Rectal smooth muscle tissue (tissue), 1 donor: ENCODE data around the gene CPZ.

Experiments
- H3K27ac ChIP-seq: one replicate; pipeline ENCODE4 v1.7.0; 2013; ENCODE audit warnings: low read depth, low read length, inconsistent platforms
- H3K27me3 ChIP-seq: one replicate; pipeline ENCODE4 v1.7.0; 2013; ENCODE audit warnings: low read length; ENCODE audit not compliant: control insufficient read depth, insufficient read depth
- H3K36me3 ChIP-seq: one replicate; pipeline ENCODE4 v1.7.0; 2013; ENCODE audit warnings: low read length; ENCODE audit not compliant: control insufficient read depth, insufficient read depth
- H3K4me1 ChIP-seq: one replicate; pipeline ENCODE4 v1.7.0; 2013; ENCODE audit warnings: low read length; ENCODE audit not compliant: control insufficient read depth, insufficient read depth
- H3K4me3 ChIP-seq: one replicate; pipeline ENCODE4 v1.7.0; 2013; ENCODE audit warnings: low read length
- H3K9ac ChIP-seq: one replicate; pipeline ENCODE4 v1.7.0; 2013; ENCODE audit warnings: low read length

CPZ gene

DNA sequence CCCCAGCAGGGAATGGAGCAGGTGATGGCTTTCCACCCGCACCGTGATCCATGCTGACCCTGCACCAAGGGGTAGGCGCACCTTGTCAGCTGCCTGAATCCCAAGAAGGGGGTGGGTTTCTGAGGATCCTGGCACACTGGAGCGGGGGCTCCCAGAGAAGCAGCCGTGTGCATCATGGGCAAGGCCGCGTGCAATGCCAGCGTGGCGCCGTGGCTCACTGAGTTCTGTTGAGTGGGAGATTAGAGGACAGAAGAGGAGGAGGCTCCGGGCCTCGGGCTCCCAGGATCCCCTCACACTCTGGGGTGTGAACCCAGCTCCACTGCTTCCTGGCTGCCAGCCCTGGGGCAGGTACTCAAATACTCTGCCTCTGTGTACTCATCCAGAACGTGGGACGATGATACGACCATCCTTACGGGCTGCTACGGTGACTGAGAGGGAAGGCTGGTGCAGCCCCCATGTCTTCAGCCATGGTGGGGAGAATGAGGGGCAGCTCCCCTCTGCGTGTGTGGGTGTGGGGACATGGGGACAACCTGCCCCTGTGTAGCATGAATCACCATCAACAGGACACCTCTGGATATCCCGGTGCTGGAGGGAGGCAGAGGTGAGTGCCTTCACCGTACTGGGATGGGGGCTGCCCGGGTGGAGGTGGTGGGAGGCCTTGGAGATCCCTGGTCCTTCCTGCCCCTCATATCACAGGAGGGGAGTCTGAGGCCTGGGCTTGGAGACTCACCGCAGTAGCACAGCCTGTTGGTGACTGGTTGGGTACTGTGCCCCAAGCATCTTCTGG, 52.6 kb downstream of the CPZ start:
- Histone ChIP-seq H3K4me1 (no peaks in the 10 kb centered on the region), H3K27ac (no peak overlapping the region), H3K27me3 (peaks cover 4% of the 10 kb centered on the region), H3K9ac (no peak overlapping the region), H3K36me3 (no peaks in the 10 kb centered on the region), H3K4me3 (no peak overlapping the region)

DNA sequence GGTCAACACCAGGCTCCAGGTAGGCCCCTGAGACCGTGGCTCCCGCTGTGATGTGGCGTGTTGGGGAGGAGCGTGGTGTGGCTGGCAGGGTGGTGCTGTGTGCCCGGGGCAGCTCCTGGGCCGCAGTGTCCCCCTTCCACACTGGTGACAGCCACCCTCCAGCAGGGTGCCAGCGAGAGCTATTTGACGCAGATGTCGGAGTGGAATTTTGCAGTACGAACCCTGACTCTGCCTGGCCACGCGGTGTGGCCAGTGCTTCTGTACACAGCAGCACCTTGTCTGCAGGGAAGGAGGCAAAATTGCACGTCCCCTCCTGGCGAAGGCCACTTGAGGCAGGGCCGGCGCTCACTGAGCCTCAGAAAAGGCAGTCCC, 53.2 kb downstream of the CPZ start:
- Histone ChIP-seq H3K9ac (no peak overlapping the region), H3K27me3 (peaks cover 4% of the 10 kb centered on the region), H3K27ac (no peak overlapping the region), H3K36me3 (no peaks in the 10 kb centered on the region), H3K4me1 (no peaks in the 10 kb centered on the region), H3K4me3 (no peak overlapping the region)

GRCh38 chr4:8646296-8647093, 53.9 kb downstream of the CPZ start:
- H3K9ac ChIP-seq = no peak overlapping the region
- no peak overlapping the region for H3K27ac ChIP-seq
- H3K4me1 ChIP-seq = no peaks in the 10 kb centered on the region
- no peaks in the 10 kb centered on the region for H3K36me3 ChIP-seq
- no peak overlapping the region for H3K4me3 ChIP-seq
- H3K27me3 ChIP-seq = peaks cover 4% of the 10 kb centered on the region

DNA sequence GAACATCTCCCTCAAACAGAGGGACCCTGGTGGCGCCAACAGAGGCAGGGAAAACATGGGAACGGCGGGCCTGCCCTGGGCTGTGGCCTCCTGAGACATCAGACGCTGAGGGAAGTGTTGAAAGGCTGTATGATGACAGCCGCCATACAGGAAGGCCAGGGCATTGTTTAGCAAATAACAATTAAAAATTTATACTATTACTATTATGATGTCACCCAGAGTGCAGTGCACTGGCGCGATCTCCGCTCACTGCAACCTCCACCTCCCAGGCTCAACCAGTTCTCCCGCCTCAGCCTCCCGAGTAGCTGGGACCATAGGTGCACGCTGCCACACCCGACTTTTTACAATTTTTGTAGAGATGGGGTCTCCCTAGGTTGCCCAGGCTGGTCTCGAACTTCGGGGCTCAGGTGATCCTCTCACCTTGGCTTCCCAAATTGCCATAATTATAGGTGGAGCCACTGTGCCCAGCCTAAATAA, 54.6 kb downstream of the CPZ start:
- no peak overlapping the region for H3K27ac ChIP-seq
- H3K4me3 ChIP-seq = no peak overlapping the region
- H3K36me3 ChIP-seq = no peaks in the 10 kb centered on the region
- no peak overlapping the region for H3K9ac ChIP-seq
- H3K4me1 ChIP-seq = no peaks in the 10 kb centered on the region
- peaks cover 4% of the 10 kb centered on the region for H3K27me3 ChIP-seq

DNA sequence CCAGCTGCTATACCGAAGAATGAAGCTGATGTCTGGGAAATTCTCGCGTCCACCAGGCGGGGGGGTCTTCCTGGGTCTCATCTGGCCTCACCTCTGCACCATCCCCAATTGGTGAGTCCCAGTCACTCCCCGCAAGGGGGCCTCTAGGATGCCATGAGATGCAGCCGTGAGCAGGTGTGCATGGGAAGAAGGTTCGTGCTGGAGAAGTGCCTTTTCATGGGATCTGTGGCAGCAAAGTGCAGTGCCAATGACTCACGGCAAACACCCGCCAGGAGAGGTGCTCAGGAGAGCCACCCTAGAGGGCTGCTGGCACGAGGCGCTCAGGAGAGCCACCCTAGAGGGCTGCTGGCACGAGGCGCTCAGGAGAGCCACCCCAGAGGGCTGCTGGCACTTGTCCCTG, 55.1 kb downstream of the CPZ start:
- no peak overlapping the region for H3K4me3 ChIP-seq
- no peak overlapping the region for H3K9ac ChIP-seq
- no peaks in the 10 kb centered on the region for H3K36me3 ChIP-seq
- H3K27ac ChIP-seq = no peak overlapping the region
- H3K27me3 ChIP-seq = peaks cover 4% of the 10 kb centered on the region
- H3K4me1 ChIP-seq = no peaks in the 10 kb centered on the region

GRCh38 chr4:8648296-8648695, 55.7 kb downstream of the CPZ start:
- H3K27me3 ChIP-seq = peaks cover 4% of the 10 kb centered on the region
- no peak overlapping the region for H3K4me3 ChIP-seq
- H3K9ac ChIP-seq = no peak overlapping the region
- no peak overlapping the region for H3K27ac ChIP-seq
- H3K4me1 ChIP-seq = no peaks in the 10 kb centered on the region
- H3K36me3 ChIP-seq = no peaks in the 10 kb centered on the region

GRCh38 chr4:8648816-8649630, 56.5 kb downstream of the CPZ start:
- Histone ChIP-seq H3K27ac (no peak overlapping the region), H3K36me3 (no peaks in the 10 kb centered on the region), H3K4me3 (no peak overlapping the region), H3K9ac (no peak overlapping the region), H3K27me3 (peaks cover 4% of the 10 kb centered on the region), H3K4me1 (no peaks in the 10 kb centered on the region)

GRCh38 chr4:8649631-8650361, 57.2 kb downstream of the CPZ start:
- H3K4me1 ChIP-seq = no peaks in the 10 kb centered on the region
- H3K27ac ChIP-seq = no peak overlapping the region
- no peaks in the 10 kb centered on the region for H3K36me3 ChIP-seq
- H3K27me3 ChIP-seq = peaks cover 4% of the 10 kb centered on the region
- no peak overlapping the region for H3K4me3 ChIP-seq
- H3K9ac ChIP-seq = no peak overlapping the region

DNA sequence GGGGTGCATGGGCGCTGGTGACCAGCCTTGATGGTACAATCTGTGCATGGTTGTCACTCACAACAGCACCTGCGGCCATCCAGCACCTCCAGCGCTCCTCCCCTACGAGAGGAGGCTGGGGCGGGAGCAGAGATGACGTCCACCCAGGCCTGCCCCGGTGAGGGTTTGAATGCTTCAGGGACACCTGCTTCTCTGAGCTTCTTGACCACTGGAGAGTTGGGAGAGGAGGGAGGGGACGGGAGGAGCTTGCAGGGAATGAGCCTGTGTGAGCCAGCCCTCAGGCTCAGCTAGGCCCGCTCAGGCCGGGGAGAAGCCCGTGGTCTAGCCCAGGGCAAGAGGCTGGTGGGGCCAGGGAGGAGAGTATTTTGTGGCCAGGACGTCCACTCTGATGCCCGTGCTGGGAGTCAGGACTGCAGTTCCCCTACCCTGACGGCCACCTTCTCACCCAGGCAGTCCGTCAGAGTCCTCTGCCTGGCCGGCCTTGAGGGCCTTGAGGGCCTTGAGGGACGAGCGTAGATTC, 59.2 kb downstream of the CPZ start:
- peaks cover 4% of the 10 kb centered on the region for H3K27me3 ChIP-seq
- H3K9ac ChIP-seq = no peak overlapping the region
- no peak overlapping the region for H3K4me3 ChIP-seq
- H3K27ac ChIP-seq = no peak overlapping the region
- no peaks in the 10 kb centered on the region for H3K36me3 ChIP-seq
- H3K4me1 ChIP-seq = no peaks in the 10 kb centered on the region

GRCh38 chr4:8652181-8653078, 59.9 kb downstream of the CPZ start:
- no peaks in the 10 kb centered on the region for H3K36me3 ChIP-seq
- no peaks in the 10 kb centered on the region for H3K4me1 ChIP-seq
- no peak overlapping the region for H3K9ac ChIP-seq
- no peak overlapping the region for H3K4me3 ChIP-seq
- H3K27ac ChIP-seq = no peak overlapping the region
- H3K27me3 ChIP-seq = peaks cover 4% of the 10 kb centered on the region
